ENCODE results near the gene NEDD1.

Gene NEDD1

DNA sequence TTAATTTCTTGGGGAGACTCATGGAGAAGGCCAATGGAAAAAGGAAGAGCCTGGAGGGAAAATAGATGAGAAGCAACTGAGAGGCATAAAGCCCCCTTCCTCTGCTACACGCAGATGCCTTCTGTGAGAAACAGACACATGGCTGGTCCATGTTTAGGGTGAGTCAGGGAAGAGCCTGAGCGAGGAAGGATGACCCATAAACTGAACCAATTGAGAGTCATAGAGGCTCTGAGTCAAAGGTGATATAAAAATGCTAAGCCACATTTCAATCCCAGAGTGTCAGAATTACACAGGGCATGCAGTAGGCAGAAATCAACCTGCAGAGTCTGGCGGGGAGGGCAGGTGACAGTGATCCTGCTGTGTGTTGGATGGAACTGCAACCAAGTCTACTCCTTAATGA, 30.1 kb upstream of the NEDD1 start:
- H3K36me3 ChIP-seq (ENCODE audit: control insufficient read depth, insufficient read depth, low read length): no peaks in the 10 kb centered on the region
- H3K27me3 ChIP-seq (ENCODE audit: control insufficient read depth, insufficient read depth, low read length): no peaks in the 10 kb centered on the region
- H3K27ac ChIP-seq: no peak overlapping the region
- no peaks in the 10 kb centered on the region for H3K4me1 ChIP-seq
- no peaks in the 10 kb centered on the region for H3K9me3 ChIP-seq (ENCODE audit: control insufficient read depth, low read length)
- no peak overlapping the region for H3K9ac ChIP-seq
- H2AFZ ChIP-seq: no peak overlapping the region
- no peaks in the 10 kb centered on the region for H3K79me2 ChIP-seq
- TF ChIP-seq, protein P1, sequence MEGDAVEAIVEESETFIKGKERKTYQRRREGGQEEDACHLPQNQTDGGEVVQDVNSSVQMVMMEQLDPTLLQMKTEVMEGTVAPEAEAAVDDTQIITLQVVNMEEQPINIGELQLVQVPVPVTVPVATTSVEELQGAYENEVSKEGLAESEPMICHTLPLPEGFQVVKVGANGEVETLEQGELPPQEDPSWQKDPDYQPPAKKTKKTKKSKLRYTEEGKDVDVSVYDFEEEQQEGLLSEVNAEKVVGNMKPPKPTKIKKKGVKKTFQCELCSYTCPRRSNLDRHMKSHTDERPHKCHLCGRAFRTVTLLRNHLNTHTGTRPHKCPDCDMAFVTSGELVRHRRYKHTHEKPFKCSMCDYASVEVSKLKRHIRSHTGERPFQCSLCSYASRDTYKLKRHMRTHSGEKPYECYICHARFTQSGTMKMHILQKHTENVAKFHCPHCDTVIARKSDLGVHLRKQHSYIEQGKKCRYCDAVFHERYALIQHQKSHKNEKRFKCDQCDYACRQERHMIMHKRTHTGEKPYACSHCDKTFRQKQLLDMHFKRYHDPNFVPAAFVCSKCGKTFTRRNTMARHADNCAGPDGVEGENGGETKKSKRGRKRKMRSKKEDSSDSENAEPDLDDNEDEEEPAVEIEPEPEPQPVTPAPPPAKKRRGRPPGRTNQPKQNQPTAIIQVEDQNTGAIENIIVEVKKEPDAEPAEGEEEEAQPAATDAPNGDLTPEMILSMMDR (IDR thresholded peaks at IDR 0.05): no peak
- no peak overlapping the region for H3K4me2 ChIP-seq (ENCODE audit: low read length)
- H3K4me3 ChIP-seq (ENCODE audit: low read depth, low read length): no peak overlapping the region

DNA sequence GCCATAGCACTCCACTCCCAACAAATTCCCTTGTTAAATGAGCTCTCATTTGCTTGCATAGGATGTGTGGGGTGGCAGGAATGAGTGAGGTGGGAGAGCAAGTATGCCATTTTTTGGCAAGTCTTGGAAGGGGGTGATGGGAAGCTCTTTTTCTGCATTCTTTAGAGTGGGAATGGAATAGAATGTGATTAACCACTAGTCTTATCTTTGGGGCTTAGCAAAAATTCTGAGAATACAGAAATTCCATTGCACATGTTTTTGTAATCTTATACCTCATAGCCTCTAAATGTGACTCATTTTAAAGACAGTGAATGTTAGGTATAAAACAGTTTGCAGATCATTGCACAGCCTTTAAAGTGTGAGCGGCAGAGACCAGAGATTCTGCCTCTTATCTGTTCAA, 28.4 kb upstream of the NEDD1 start:
- no peaks in the 10 kb centered on the region for H3K4me1 ChIP-seq
- H3K36me3 ChIP-seq (ENCODE audit: control insufficient read depth, insufficient read depth, low read length): no peaks in the 10 kb centered on the region
- H3K79me2 ChIP-seq: no peaks in the 10 kb centered on the region
- no peak overlapping the region for H3K9ac ChIP-seq
- H3K9me3 ChIP-seq (ENCODE audit: control insufficient read depth, low read length): no peaks in the 10 kb centered on the region
- H3K4me2 ChIP-seq (ENCODE audit: low read length): no peak overlapping the region
- H3K27ac ChIP-seq: no peak overlapping the region
- TF ChIP-seq, protein P1 (IDR thresholded peaks at IDR 0.05): no peak
- no peak overlapping the region for H3K4me3 ChIP-seq (ENCODE audit: low read depth, low read length)
- no peaks in the 10 kb centered on the region for H3K27me3 ChIP-seq (ENCODE audit: control insufficient read depth, insufficient read depth, low read length)
- no peak overlapping the region for H2AFZ ChIP-seq

DNA sequence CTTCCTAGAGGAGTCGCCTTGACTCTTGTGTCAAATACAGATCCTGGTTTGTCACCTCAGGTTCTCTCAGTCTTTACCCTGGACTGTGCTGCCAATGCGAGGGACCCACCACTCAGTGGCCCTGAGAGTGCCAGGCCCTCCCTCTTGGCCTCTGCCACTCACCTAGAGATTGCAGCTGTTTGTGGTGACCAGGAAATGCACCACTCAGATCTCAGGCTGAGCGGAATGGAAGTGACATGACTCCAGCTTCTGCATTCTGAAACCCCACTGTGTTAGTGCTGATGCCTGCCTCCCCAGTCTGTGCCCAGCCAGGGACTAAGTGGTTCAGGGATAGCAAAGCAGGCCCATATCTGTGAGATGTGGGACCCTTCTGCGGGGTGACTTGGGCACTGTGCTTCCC, 27.8 kb upstream of the NEDD1 start:
- Histone ChIP-seq H3K36me3 (ENCODE audit: control insufficient read depth, insufficient read depth, low read length) (no peaks in the 10 kb centered on the region), H2AFZ (no peak overlapping the region), H3K27me3 (ENCODE audit: control insufficient read depth, insufficient read depth, low read length) (no peaks in the 10 kb centered on the region), H3K4me2 (ENCODE audit: low read length) (no peak overlapping the region), H3K9me3 (ENCODE audit: control insufficient read depth, low read length) (no peaks in the 10 kb centered on the region), H3K79me2 (no peaks in the 10 kb centered on the region), H3K4me3 (ENCODE audit: low read depth, low read length) (no peak overlapping the region), H3K9ac (no peak overlapping the region), H3K4me1 (no peaks in the 10 kb centered on the region), H3K27ac (no peak overlapping the region)
- TF ChIP-seq, protein P1 (IDR thresholded peaks at IDR 0.05): no peak

DNA sequence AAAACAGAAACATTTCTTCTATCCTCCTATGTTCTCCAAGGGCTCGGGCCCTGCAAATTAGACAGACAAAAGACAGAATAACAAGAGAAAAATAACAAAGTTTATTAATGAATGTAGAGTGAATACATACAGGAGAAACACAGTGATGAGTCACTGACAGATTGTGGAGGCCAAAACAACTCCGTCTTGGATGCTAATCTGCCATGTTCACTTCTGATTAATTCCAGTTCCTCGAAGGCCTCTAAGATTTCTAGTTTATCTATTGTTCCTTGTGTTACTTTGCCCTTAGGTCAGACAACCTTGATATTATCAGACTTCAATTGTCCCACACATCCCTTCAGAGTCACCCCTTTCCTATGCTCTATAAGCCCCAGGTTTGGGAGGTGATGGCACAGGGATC, 26.8 kb upstream of the NEDD1 start:
- Histone ChIP-seq H2AFZ (no peak overlapping the region), H3K4me3 (ENCODE audit: low read depth, low read length) (no peak overlapping the region), H3K27me3 (ENCODE audit: control insufficient read depth, insufficient read depth, low read length) (no peaks in the 10 kb centered on the region), H3K79me2 (no peaks in the 10 kb centered on the region), H3K27ac (no peak overlapping the region), H3K36me3 (ENCODE audit: control insufficient read depth, insufficient read depth, low read length) (no peaks in the 10 kb centered on the region), H3K4me2 (ENCODE audit: low read length) (no peak overlapping the region), H3K4me1 (no peaks in the 10 kb centered on the region), H3K9me3 (ENCODE audit: control insufficient read depth, low read length) (no peaks in the 10 kb centered on the region), H3K9ac (no peak overlapping the region)
- TF ChIP-seq, protein P1 (IDR thresholded peaks at IDR 0.05): no peak

DNA sequence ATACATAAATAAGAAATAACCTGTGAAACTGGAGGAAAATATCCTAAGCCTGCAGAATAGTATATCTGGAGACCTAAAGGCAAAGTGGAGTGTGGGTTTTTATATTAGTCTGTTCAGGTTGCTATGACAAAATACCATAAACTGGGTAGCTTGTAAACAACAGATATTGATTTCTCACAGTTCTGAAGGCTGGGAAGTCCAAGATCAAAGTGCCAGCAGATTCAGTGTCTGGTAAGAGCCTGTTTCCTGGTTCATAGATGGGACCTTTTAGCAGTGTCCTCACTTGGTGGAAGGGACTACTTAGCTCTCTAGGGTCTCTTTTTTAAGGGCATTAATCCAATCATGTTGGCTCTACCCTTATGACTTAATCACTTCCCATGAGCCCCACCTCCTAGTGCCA, 25.4 kb upstream of the NEDD1 start:
- H3K27ac ChIP-seq: no peak overlapping the region
- H3K4me2 ChIP-seq (ENCODE audit: low read length): no peak overlapping the region
- no peaks in the 10 kb centered on the region for H3K36me3 ChIP-seq (ENCODE audit: control insufficient read depth, insufficient read depth, low read length)
- no peaks in the 10 kb centered on the region for H3K27me3 ChIP-seq (ENCODE audit: control insufficient read depth, insufficient read depth, low read length)
- no peaks in the 10 kb centered on the region for H3K4me1 ChIP-seq
- TF ChIP-seq, protein P1 (IDR thresholded peaks at IDR 0.05): no peak
- H3K9ac ChIP-seq: no peak overlapping the region
- no peak overlapping the region for H2AFZ ChIP-seq
- H3K9me3 ChIP-seq (ENCODE audit: control insufficient read depth, low read length): no peaks in the 10 kb centered on the region
- no peak overlapping the region for H3K4me3 ChIP-seq (ENCODE audit: low read depth, low read length)
- no peaks in the 10 kb centered on the region for H3K79me2 ChIP-seq
